Prostate gland (tissue), 2 donors: ENCODE results near the gene SLC10A7.

ENCODE experiments used
- CTCF ChIP-seq, 4 experiments: fragments of 200-600 bp in 2 of 4; fragments of 450-650 bp in 2 of 4; sonication (generic) in 2 of 4; IDR thresholded peaks; 1 replicate in 3 of 4; 2 replicates in 1 of 4; pipeline ENCODE4 v1.5.1; 2016 to 2019; ENCODE audit warnings: antibody characterized with exemption in 4 of 4, mild to moderate bottlenecking in 2 of 4, moderate library complexity in 2 of 4
- POLR2A ChIP-seq: fragments of 450-650 bp; IDR thresholded peaks from one replicate; pipeline ENCODE4 v1.6.1; 2016; ENCODE audit warnings: antibody characterized with exemption, mild to moderate bottlenecking

GRCh38 chr4:146333895-146334262 lies 187.9 kb downstream of the SLC10A7 start:
- TF ChIP-seq CTCF (IDR thresholded peaks at IDR 0.05) = no peak
- TF ChIP-seq POLR2A = no peak
